ENCODE results near the gene PIAS4. TPM values are rescaled to one million over a fixed set of nuclear protein-coding genes. Genes with fewer than 3 reads are reported as not detected.
A peak's percentile ranks its signal among the peaks of the same experiment; 100 is the strongest.

PIAS4 gene
- total and polyA plus RNA-seq, 8 donors, result 20.9 to 29.9 (median 24.2) TPM

DNA sequence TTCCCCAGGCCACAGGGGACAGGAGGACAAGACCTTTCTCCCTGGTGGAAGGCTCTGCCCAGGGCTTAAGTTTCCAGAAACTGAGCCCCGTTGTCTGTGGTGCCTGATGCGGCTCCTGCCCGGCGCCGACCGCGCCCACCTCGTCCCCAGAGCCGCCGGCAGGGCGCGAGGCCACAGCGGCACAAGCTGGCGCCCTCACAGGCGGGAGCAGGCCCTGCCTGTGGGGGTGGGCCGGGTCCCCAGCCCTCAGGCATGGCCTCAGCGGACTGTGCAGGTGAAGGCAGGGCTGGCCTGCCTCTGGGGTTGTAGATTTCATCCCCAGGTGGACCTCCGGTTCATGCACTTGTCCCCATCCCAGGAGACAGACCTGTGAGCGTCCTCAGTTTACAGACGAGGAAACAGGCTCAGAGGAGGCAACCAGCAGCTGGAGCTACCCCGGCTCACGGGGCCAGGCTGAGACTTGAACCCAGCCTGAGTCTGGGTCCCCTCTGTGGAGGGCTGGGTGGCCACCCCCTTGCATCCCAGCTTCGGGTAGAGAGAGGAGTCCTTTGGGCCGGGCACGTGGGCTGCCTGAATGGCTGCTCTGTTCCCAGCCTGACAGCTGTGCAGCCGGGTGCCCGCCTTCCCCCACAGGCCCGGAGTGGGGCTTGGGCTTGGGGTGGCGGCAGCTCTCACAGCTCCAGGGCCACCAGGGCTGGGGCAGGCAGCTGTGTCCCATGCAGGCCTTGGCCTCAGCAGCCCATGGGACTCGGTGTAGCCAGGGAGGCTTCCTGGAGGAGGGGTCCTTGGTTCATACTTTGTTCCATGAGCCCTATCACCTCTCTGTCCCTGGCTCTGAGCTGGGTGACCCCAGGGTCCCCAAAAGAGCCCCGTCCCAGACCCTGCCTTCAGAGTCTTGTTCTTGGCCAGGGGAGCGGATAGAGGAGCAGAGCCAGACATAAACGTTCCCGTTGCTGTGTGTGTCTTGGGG lies 26.8 kb downstream of the PIAS4 start:
- Histone ChIP-seq H3K36me3 (peaks cover 0 to 83% of the 10 kb centered on the region in 2 donors), H3K9me3 (no peaks in the 10 kb centered on the region), H3K4me1 (peaks cover 0 to 4% of the 10 kb centered on the region in 2 donors), H3K27me3 (no peaks in the 10 kb centered on the region), H3K27ac (no peak overlapping the region), H3K4me3 (no peak overlapping the region)
- intact Hi-C loops (cut with DNase I), result no loop called here
- ATAC-seq (no peak), DNase-seq (peak in 1 of 4 donors; percentile 61)
- TF ChIP-seq, protein P1, sequence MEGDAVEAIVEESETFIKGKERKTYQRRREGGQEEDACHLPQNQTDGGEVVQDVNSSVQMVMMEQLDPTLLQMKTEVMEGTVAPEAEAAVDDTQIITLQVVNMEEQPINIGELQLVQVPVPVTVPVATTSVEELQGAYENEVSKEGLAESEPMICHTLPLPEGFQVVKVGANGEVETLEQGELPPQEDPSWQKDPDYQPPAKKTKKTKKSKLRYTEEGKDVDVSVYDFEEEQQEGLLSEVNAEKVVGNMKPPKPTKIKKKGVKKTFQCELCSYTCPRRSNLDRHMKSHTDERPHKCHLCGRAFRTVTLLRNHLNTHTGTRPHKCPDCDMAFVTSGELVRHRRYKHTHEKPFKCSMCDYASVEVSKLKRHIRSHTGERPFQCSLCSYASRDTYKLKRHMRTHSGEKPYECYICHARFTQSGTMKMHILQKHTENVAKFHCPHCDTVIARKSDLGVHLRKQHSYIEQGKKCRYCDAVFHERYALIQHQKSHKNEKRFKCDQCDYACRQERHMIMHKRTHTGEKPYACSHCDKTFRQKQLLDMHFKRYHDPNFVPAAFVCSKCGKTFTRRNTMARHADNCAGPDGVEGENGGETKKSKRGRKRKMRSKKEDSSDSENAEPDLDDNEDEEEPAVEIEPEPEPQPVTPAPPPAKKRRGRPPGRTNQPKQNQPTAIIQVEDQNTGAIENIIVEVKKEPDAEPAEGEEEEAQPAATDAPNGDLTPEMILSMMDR (IDR thresholded peaks at IDR 0.05), result no peak

- Histone ChIP-seq H3K27ac (no peak overlapping the region), H3K4me1 (peaks cover 0 to 4% of the 10 kb centered on the region in 2 donors), H3K4me3 (no peak overlapping the region), H3K27me3 (no peaks in the 10 kb centered on the region), H3K36me3 (peaks cover 0 to 77% of the 10 kb centered on the region in 2 donors), H3K9me3 (no peaks in the 10 kb centered on the region)
- TF ChIP-seq, protein P1 (IDR thresholded peaks at IDR 0.05), result no peak
- DNase-seq, result peak in 1 of 4 donors; percentile 65
- ATAC-seq, result no peak
- intact Hi-C loops (cut with DNase I), result no loop called here
Measured at GRCh38 chr19:4035018-4035566, 27.6 kb downstream of the PIAS4 start.

DNA sequence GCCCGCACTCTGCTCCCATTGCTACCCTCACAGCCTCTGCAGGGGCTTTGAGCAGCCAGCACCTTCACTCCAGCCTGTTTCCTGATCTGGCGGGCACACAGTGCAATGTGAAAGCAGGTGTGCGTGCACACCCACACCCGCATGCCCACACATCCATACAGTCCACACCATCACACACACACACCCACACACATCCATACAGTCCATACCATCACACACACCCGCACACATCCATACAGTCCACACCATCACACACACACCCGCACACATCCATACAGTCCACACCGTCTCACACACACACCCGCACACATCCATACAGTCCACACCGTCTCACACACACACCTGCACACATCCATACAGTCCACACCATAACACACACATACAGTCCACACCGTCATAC lies 28.0 kb downstream of the PIAS4 start:
- Histone ChIP-seq H3K27me3 (no peaks in the 10 kb centered on the region), H3K4me1 (peaks cover 0 to 4% of the 10 kb centered on the region in 2 donors), H3K36me3 (peaks cover 0 to 76% of the 10 kb centered on the region in 2 donors), H3K4me3 (no peak overlapping the region), H3K27ac (no peak overlapping the region), H3K9me3 (no peaks in the 10 kb centered on the region)
- TF ChIP-seq, protein P1 (IDR thresholded peaks at IDR 0.05), result no peak
- ATAC-seq, result no peak
- intact Hi-C loops (cut with DNase I), result no loop called here
- no peak for DNase-seq

DNA sequence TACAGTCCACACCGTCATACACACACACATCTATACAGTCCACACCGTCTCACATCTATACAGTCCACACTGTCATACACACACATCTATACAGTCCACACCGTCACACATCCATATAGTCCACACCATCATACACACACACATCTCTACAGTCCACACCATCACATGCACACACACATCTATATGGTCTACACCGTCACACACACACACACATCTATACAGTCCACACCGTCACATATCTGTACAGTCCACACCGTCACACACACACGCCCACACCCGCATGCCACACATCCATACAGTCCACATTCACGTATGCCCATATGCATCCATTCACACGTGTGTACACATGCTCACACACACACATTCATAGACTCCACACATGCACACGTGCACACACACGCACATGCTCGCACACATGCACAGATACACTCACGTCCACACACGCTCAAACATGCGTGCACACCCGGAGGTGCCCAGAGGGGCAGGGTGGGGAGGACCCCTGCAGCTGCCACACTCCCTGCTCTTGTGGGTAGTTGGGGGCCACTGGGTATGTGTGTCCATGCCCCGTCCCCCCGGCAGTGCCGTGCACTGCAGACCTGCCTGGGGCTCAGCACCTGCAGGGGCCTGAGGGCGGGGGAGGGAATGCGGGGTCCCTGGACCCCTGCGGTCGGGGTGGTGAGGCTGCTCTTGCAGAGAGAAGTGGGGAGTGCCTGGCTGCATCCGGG lies 29.2 kb downstream of the PIAS4 start:
- Histone ChIP-seq H3K36me3 (peaks cover 0 to 71% of the 10 kb centered on the region in 2 donors), H3K9me3 (no peaks in the 10 kb centered on the region), H3K4me1 (peaks cover 0 to 4% of the 10 kb centered on the region in 2 donors), H3K27ac (no peak overlapping the region), H3K27me3 (no peaks in the 10 kb centered on the region), H3K4me3 (no peak overlapping the region)
- TF ChIP-seq, protein P1 (IDR thresholded peaks at IDR 0.05), result no peak
- DNase-seq, result no peak
- ATAC-seq, result no peak
- intact Hi-C loops (cut with DNase I), result no loop called here
